Liver (tissue), 3 donors: ENCODE measurements around the gene DZIP1L.

Experiments used
- FOXA1 ChIP-seq: IDR thresholded peaks from 2 replicates; pipeline ENCODE4 v1.6.1; 2016; ENCODE audit warnings: antibody characterized with exemption
- GABPA ChIP-seq, 2 donors: IDR thresholded peaks in 1 of 2; conservative IDR thresholded peaks in 1 of 2; 2 replicates each; pipeline ENCODE4 v1.6.1; 2016; ENCODE audit warnings: antibody characterized with exemption in 2 of 2, mild to moderate bottlenecking in 1 of 2, moderate library complexity in 1 of 2
- JUND ChIP-seq, 2 donors: IDR thresholded peaks; 2 replicates each; pipeline ENCODE4 v1.6.1; 2016; ENCODE audit warnings: antibody characterized with exemption in 2 of 2
- MAX ChIP-seq: IDR thresholded peaks from 2 replicates; pipeline ENCODE4 v1.6.1; 2016; ENCODE audit warnings: antibody characterized with exemption
- YY1 ChIP-seq: IDR thresholded peaks from 2 replicates; pipeline ENCODE4 v1.6.1; 2016; ENCODE audit warnings: antibody characterized with exemption, mild to moderate bottlenecking
- ZBTB33 ChIP-seq: IDR thresholded peaks from 2 replicates; pipeline ENCODE4 v1.6.1; 2016; ENCODE audit warnings: antibody characterized with exemption
- TF ChIP-seq, protein P1 (sequence below): fragments of 150-350 bp; IDR thresholded peaks from 2 replicates; pipeline ENCODE4 v1.5.1; 2017; ENCODE audit warnings: improper control_type of control experiment, low read depth, low read length; ENCODE audit not compliant: missing input control
- donor health status: healthy.
- donor health status: healthy.

DNA sequence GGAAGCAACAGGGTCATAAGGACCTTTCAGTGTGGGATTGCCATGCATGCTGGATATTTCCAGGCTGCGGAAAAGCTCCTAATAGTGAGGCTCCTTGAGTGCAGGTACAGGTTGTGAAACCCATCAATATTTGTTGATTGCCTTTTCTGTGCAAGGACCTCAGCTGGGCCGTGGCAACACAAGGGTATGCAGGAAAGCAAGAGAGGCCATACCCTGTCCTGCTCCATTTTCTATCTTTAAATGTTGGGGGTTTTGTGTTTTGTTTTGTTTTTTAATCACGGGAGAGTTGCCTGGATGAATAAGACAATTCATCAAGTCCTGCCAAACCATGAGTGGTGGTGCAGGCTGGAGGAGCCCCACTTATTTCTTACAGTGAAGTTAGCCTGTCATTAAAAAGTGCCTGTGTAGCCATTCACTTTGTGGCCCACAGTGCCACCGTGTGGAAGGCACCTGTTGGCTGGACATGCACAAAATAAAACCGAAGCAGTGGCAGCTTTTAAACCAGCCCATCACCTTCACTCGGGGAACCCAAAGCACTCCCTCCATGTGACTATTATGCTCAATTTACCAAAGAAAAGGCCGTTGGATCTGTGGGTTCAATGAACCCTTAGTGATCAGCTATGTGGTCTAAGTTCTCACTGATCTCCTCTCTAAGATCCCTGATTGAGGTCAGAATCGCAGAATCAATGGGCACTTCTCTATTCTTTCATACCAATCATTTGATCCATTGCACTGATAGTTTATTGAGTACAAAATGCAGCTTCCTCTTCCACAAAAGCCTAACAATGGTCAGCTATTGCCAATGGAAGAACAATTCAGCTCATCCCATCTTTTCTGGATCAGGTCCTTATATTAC lies 63.2 kb downstream of the DZIP1L start:
- TF ChIP-seq MAX: no peak
- no peak for TF ChIP-seq JUND (IDR thresholded peaks at IDR 0.05)
- TF ChIP-seq, protein P1, sequence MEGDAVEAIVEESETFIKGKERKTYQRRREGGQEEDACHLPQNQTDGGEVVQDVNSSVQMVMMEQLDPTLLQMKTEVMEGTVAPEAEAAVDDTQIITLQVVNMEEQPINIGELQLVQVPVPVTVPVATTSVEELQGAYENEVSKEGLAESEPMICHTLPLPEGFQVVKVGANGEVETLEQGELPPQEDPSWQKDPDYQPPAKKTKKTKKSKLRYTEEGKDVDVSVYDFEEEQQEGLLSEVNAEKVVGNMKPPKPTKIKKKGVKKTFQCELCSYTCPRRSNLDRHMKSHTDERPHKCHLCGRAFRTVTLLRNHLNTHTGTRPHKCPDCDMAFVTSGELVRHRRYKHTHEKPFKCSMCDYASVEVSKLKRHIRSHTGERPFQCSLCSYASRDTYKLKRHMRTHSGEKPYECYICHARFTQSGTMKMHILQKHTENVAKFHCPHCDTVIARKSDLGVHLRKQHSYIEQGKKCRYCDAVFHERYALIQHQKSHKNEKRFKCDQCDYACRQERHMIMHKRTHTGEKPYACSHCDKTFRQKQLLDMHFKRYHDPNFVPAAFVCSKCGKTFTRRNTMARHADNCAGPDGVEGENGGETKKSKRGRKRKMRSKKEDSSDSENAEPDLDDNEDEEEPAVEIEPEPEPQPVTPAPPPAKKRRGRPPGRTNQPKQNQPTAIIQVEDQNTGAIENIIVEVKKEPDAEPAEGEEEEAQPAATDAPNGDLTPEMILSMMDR: peak; percentile 52
- TF ChIP-seq FOXA1: no peak
- no peak for TF ChIP-seq GABPA (IDR thresholded peaks at IDR 0.05 in 1 of 2, conservative IDR thresholded peaks at IDR 0.05 in 1 of 2)
- TF ChIP-seq ZBTB33: no peak
- no peak for TF ChIP-seq YY1
